ENCODE results near the gene NF2. TPM values are rescaled to one million over a fixed set of nuclear protein-coding genes. Genes with fewer than 3 reads are reported as not detected.
A peak's percentile ranks its signal among the peaks of the same experiment; 100 is the strongest.

NF2 gene
- total and polyA plus RNA-seq, 2 of the 8 experiments (the other 6 are each of a cell fraction or from before 2014, with no cell fraction given): 17.6 to 53.6 TPM

- Histone ChIP-seq H2BK12ac (ENCODE audit: low read depth, low read length) (no peak overlapping the region), H2BK20ac (ENCODE audit: low read length) (no peak overlapping the region; the same call in 1 of the 2 replicates), H3K9me3 (ENCODE audit: insufficient read depth in 2 of 2, low read depth in 1 of 2, low read length in 1 of 2) (no peaks in the 10 kb centered on the region), H4K8ac (ENCODE audit: extremely low read depth, insufficient read depth, low read length) (peak overlapping the region; percentile 19; the same call in 1 of the 2 replicates), H3K4ac (replicated peaks; ENCODE audit: insufficient read length, low read depth, low read length) (no peak overlapping the region), H3K79me1 (ENCODE audit: low read depth, low read length) (no peaks in the 10 kb centered on the region; the same call in 1 of the 2 replicates), H2AFZ (ENCODE audit: low read length) (no peak overlapping the region), H2BK15ac (ENCODE audit: low read length) (peak overlapping the region; percentile 88; the same call in 1 of the 2 replicates), H3K14ac (ENCODE audit: insufficient read length) (no peak overlapping the region), H3K27me3 (replicated peaks in 1 of 4; ENCODE audit: control insufficient read depth in 3 of 4, extremely low read depth in 1 of 4, insufficient read depth in 3 of 4, low read length in 3 of 4) (no peaks in the 10 kb centered on the region), H2AK5ac (ENCODE audit: low read depth, low read length) (no peak overlapping the region), H3K23ac (ENCODE audit: insufficient read length) (no peak overlapping the region), H3K23me2 (ENCODE audit: low read depth, low read length) (no peaks in the 10 kb centered on the region), H3K4me1 (replicated peaks in 1 of 4; ENCODE audit: control insufficient read depth in 3 of 4, insufficient read depth in 4 of 4, low read length in 3 of 4) (peaks cover 0 to 12% (median 7%) of the 10 kb centered on the region in 4 experiments; a peak in 6 of 7 replicates), H3K18ac (ENCODE audit: extremely low read depth, low read length) (no peak overlapping the region), H4K91ac (replicated peaks; ENCODE audit: insufficient read length, low read length) (no peak overlapping the region), H4K20me1 (replicated peaks in 1 of 2; ENCODE audit: control insufficient read depth in 1 of 2, insufficient read depth in 2 of 2, low read length in 2 of 2) (no peaks in the 10 kb centered on the region), H3K9ac (replicated peaks in 1 of 4; ENCODE audit: extremely low read depth in 1 of 4, low read depth in 3 of 4, low read length in 3 of 4) (no peak overlapping the region), H3K27ac (ENCODE audit: low read depth, low read length) (no peak overlapping the region), H2BK5ac (ENCODE audit: low read depth, low read length) (no peak overlapping the region), H3K56ac (replicated peaks; ENCODE audit: insufficient read length, low read depth, low read length) (no peak overlapping the region), H4K5ac (ENCODE audit: insufficient read length, low read depth, low read length) (no peak overlapping the region), H3K4me3 (ENCODE audit: extremely low read depth in 1 of 4, insufficient read depth in 2 of 4, low read depth in 3 of 4, low read length in 4 of 4) (no peak overlapping the region), H3K79me2 (ENCODE audit: control insufficient read depth in 1 of 2, insufficient read depth in 2 of 2, low read length in 2 of 2) (no peaks in the 10 kb centered on the region), H2BK120ac (replicated peaks; ENCODE audit: low read depth, low read length) (no peak overlapping the region), H3K36me3 (ENCODE audit: control insufficient read depth in 2 of 4, insufficient read depth in 4 of 4, low read length in 3 of 4) (no peaks in the 10 kb centered on the region), H3K4me2 (ENCODE audit: insufficient read depth in 1 of 2, low read depth in 2 of 2, low read length in 2 of 2) (no peak overlapping the region)
- CTCF ChIA-PET (ENCODE audit: partially characterized antibody): interaction anchor here (1.1 kb wide), 1 partner anchor 34 kb away, joined by 3 read pairs; no protein-coding TSS in a partner anchor
- WGBS, 2 experiments (ENCODE audit: extremely low coverage in 1 of 2, insufficient coverage in 1 of 2, insufficient read length in 1 of 2, insufficient replicate concordance in 2 of 2, low coverage in 1 of 2, low lambda C conversion rate in 2 of 2, missing lambda C conversion rate in 1 of 2): 63% methylated on average over 1 of the region's 1 CpG; no CpG with 5 or more reads in 1 of the 2 experiments
- DNase-seq (ENCODE audit: low read depth in 1 of 2, low spot score in 2 of 2) (no peak), FAIRE-seq (no peak)
- no peak for TF ChIP-seq CHD1 (IDR thresholded peaks at IDR 0.05; ENCODE audit: low read depth, low read length)
- POLR2A ChIA-PET (ENCODE audit: partially characterized antibody): no interaction called here
Measured at GRCh38 chr22:29735416-29735815, 132.0 kb downstream of the NF2 start.
